DND-41 (cell line): ENCODE measurements around the gene DNER.

ENCODE experiments used
- ATAC-seq: fragments of 200-7000 bp; cut with Tn5 transposase; 3 replicates; pipeline ENCODE4 v1.9.1; 2021; ENCODE audit warnings: low read depth; ENCODE audit not compliant: insufficient read depth
- DNase-seq: peaks from one replicate; pipeline ENCODE4 v3.0.0-alpha.2; 2020
- H2AFZ ChIP-seq: 2 replicates; pipeline ENCODE4 v1.6.0; 2012; ENCODE audit warnings: low read depth, low read length
- H3K27ac ChIP-seq: 2 replicates; pipeline ENCODE4 v1.5.1; 2012; ENCODE audit warnings: low read length, inconsistent platforms
- H3K27me3 ChIP-seq: fragments of 200-600 bp; sonication (generic); 2 replicates; pipeline ENCODE4 v1.6.0; 2012; ENCODE audit warnings: low read length, mild to moderate bottlenecking, inconsistent platforms; ENCODE audit not compliant: insufficient read depth, poor library complexity
- H3K36me3 ChIP-seq: 2 replicates; pipeline ENCODE4 v1.5.1; 2012; ENCODE audit warnings: low read length, inconsistent platforms; ENCODE audit not compliant: insufficient read depth
- H3K4me1 ChIP-seq: 2 replicates; pipeline ENCODE4 v1.5.1; 2012; ENCODE audit warnings: mild to moderate bottlenecking, low read length; ENCODE audit not compliant: insufficient read depth
- H3K4me2 ChIP-seq: 2 replicates; pipeline ENCODE4 v1.6.0; 2012; ENCODE audit warnings: mild to moderate bottlenecking, moderate library complexity, low read length, inconsistent platforms; ENCODE audit not compliant: insufficient read depth
- H3K4me3 ChIP-seq, 2 experiments: fragments of 200-600 bp in 1 of 2; shearing (Covaris generic) in 1 of 2; 2 replicates each; pipeline ENCODE4 v1.5.1; 2012 to 2016; ENCODE audit warnings: inconsistent platforms in 2 of 2, low read length in 2 of 2, mild to moderate bottlenecking in 2 of 2, low read depth in 1 of 2, moderate library complexity in 1 of 2
- H3K79me2 ChIP-seq: 2 replicates; pipeline ENCODE4 v1.6.0; 2012; ENCODE audit warnings: low read length, inconsistent platforms; ENCODE audit not compliant: insufficient read depth
- H3K9ac ChIP-seq: 2 replicates; pipeline ENCODE4 v1.6.0; 2012; ENCODE audit warnings: low read depth, mild to moderate bottlenecking, inconsistent platforms, low read length, moderate library complexity
- H3K9me3 ChIP-seq: 2 replicates; pipeline ENCODE4 v1.5.1; 2012; ENCODE audit warnings: low read length, moderate library complexity, mild to moderate bottlenecking, inconsistent platforms; ENCODE audit not compliant: insufficient read depth, severe bottlenecking
- H4K20me1 ChIP-seq: 2 replicates; pipeline ENCODE4 v1.6.0; 2012; ENCODE audit warnings: low read length; ENCODE audit not compliant: insufficient read depth
- CTCF ChIP-seq: IDR thresholded peaks from 2 replicates; pipeline ENCODE4 v1.5.1; 2012; ENCODE audit warnings: borderline replicate concordance, low read length, moderate library complexity, mild to moderate bottlenecking; ENCODE audit not compliant: poor library complexity, severe bottlenecking; ENCODE audit errors: extremely low read depth
- EZH2 ChIP-seq: IDR thresholded peaks from 3 replicates; pipeline ENCODE4 v1.6.1; 2012; ENCODE audit warnings: borderline replicate concordance, low read depth, mild to moderate bottlenecking, moderate library complexity, low read length, inconsistent platforms; ENCODE audit not compliant: severe bottlenecking

The DNER gene

DNA sequence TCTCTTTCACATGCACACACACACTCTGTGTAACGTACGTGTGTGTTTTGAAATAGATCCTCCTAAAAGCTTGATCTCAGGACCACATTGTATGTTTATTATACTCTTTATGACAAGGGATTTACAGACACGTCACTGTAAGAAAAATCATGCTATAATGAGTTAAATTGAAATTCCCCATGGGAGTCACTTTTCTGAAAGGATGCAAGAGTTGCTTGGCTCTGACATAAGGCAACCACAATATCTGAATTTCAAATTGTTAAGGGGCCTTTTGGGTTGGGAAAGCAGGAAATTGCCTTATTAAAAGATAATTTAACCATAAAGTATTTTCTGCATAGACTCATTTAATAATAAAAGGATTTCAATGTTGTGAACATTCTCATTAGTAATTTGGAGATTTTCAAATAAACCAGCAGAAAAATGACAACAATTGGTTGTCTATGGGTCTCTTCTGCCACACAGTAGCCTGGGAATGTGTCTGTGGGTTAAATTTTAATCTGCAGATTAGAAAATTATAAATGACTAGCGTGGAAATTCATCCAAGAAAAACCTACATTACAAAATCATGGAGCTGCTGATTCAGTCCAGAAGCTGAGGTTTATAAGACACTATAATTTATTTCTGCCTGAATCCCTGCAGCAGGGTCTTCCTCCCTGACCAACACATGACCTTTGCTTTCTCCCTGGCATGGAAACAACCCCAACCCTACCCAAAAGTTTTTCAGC lies 367.4 kb downstream of the DNER start:
- no peaks in the 10 kb centered on the region for H3K27me3 ChIP-seq
- ATAC-seq, result no peak
- TF ChIP-seq CTCF, result no peak
- TF ChIP-seq EZH2, result no peak
- H3K9me3 ChIP-seq, result peaks cover 7% of the 10 kb centered on the region
- no peaks in the 10 kb centered on the region for H3K79me2 ChIP-seq
- H3K4me2 ChIP-seq, result no peak overlapping the region
- no peaks in the 10 kb centered on the region for H3K36me3 ChIP-seq
- no peaks in the 10 kb centered on the region for H4K20me1 ChIP-seq
- H3K27ac ChIP-seq, result no peak overlapping the region
- H3K4me3 ChIP-seq, result no peak overlapping the region
- no peak for DNase-seq
- H3K4me1 ChIP-seq, result no peaks in the 10 kb centered on the region
- no peak overlapping the region for H2AFZ ChIP-seq
- no peak overlapping the region for H3K9ac ChIP-seq

GRCh38 chr2:229344955-229345354 lies 369.4 kb downstream of the DNER start:
- Histone ChIP-seq H3K36me3 (no peaks in the 10 kb centered on the region), H3K79me2 (no peaks in the 10 kb centered on the region), H4K20me1 (no peaks in the 10 kb centered on the region), H3K9me3 (peaks cover 7% of the 10 kb centered on the region), H3K4me3 (no peak overlapping the region), H3K4me1 (no peaks in the 10 kb centered on the region), H2AFZ (no peak overlapping the region), H3K27me3 (no peaks in the 10 kb centered on the region), H3K4me2 (no peak overlapping the region), H3K9ac (no peak overlapping the region), H3K27ac (no peak overlapping the region)
- no peak for ATAC-seq
- TF ChIP-seq CTCF (no peak), EZH2 (no peak)
- DNase-seq, result no peak

GRCh38 chr2:229344151-229344551 lies 370.2 kb downstream of the DNER start:
- H3K27me3 ChIP-seq, result no peaks in the 10 kb centered on the region
- H3K4me2 ChIP-seq, result no peak overlapping the region
- no peaks in the 10 kb centered on the region for H4K20me1 ChIP-seq
- no peaks in the 10 kb centered on the region for H3K36me3 ChIP-seq
- H2AFZ ChIP-seq, result no peak overlapping the region
- H3K9ac ChIP-seq, result no peak overlapping the region
- no peak for TF ChIP-seq CTCF
- TF ChIP-seq EZH2, result no peak
- no peaks in the 10 kb centered on the region for H3K4me1 ChIP-seq
- H3K9me3 ChIP-seq, result no peaks in the 10 kb centered on the region
- no peak overlapping the region for H3K27ac ChIP-seq
- DNase-seq (no peak), ATAC-seq (no peak)
- no peaks in the 10 kb centered on the region for H3K79me2 ChIP-seq
- no peak overlapping the region for H3K4me3 ChIP-seq
